Measurements from ENCODE around the gene MAP2K5.
A peak's percentile ranks its signal among the peaks of the same experiment; 100 is the strongest.

MAP2K5 gene

DNA sequence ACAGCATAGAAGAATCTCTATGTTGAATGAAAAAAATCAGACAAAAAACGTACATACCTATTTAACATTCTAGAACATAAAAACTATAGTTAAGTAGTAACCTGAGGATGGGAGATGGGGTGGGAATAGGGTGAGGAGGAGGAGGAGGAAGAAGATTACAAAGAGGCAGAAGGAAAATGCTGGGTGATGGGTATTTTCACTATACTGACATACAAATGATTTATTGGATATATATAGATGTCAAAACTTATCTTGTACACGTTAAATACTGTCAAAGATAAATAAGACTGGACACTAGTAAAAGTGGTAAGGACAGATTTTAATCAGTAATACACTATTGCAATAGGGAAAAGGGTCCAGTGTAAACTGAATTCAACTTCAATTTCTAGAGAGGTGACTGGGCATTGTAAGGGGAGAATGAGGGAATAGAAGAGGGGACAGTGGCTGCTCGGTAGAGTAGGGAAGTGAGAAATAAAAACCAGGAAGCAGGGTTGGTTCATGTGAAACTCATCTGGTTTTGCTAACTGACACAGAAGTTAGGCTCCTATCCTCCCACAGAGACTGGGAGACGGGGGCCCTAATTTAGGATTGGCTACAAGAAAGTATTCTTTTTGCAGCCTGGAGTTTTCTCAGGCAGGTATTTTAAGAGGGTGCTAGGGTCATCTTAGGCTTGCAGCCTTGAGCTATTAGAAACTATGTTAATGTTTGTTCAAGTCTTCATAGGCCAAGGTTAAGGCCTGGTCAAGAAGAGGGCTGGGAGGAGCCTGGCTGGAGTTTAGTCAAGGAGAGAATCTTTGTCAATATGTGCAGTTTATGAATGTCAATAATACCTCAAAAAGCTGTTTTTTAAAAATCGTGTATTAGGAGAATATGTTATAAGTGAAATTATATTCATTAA, 36.6 kb upstream of the MAP2K5 start:
- no peak for DNase-seq (ENCODE audit: low read depth)
- H3K4me3 ChIP-seq (ENCODE audit: control insufficient read depth, low read depth, low read length): no peak overlapping the region
- no peak for TF ChIP-seq CTCF (conservative IDR thresholded peaks at IDR 0.05; ENCODE audit: control insufficient read depth, insufficient read depth, low read depth, low read length)

GRCh38 chr15:67506775-67507747, 35.4 kb upstream of the MAP2K5 start:
- H3K4me3 ChIP-seq (ENCODE audit: control insufficient read depth, low read depth, low read length): no peak overlapping the region
- TF ChIP-seq CTCF (conservative IDR thresholded peaks at IDR 0.05; ENCODE audit: control insufficient read depth, insufficient read depth, low read depth, low read length): no peak
- peak; percentile 71 for DNase-seq (ENCODE audit: low read depth)

GRCh38 chr15:67508407-67508806, 34.1 kb upstream of the MAP2K5 start:
- TF ChIP-seq CTCF (conservative IDR thresholded peaks at IDR 0.05; ENCODE audit: control insufficient read depth, insufficient read depth, low read depth, low read length): no peak
- no peak overlapping the region for H3K4me3 ChIP-seq (ENCODE audit: control insufficient read depth, low read depth, low read length)
- DNase-seq (ENCODE audit: low read depth): no peak

DNA sequence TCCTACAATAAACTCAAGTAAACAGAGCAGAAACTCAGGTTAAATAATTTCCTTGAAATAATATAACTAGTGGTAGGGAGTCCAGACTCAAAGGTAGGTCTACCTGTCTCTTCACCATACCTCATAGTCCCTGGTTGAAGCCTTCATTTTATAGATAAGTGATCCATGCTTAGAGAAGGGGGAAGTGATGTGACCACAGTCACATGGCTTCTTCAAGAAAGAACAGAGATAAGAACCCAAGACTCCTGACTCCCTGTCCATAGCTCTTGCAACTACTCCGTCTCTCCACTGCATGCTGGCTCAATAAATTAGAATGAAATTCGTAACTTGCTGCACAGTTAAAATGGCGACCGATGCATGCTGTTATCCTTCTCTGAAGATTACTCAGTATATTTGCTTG, 32.6 kb upstream of the MAP2K5 start:
- H3K4me3 ChIP-seq (ENCODE audit: control insufficient read depth, low read depth, low read length): no peak overlapping the region
- no peak for TF ChIP-seq CTCF (conservative IDR thresholded peaks at IDR 0.05; ENCODE audit: control insufficient read depth, insufficient read depth, low read depth, low read length)
- DNase-seq (ENCODE audit: low read depth): no peak

DNA sequence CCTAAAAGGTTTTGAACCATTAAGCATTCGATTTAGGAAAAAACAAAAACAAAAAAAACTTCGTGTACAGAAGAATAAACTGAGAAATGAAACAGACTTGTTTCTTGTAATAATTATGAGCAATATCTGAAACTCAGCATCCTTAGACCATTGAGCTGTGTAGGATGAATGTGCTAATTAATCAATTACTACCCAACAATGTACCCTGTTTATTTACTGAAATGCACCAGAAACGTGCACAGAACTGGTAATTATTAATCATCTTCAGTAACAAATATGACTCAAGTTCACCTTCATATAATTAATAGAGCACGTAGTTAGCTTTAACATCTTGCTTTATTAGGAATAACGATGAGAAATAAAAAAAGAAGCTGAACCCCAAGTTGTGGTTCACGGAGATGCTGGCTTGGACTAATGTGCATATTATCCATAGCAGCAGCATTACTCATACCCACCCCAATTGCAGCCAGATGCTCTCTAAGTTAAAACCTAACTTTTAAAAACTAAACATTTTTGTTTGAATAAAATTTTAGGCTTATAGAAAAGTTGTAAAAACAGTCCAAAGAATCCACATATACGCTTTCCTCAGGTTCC, 31.8 kb upstream of the MAP2K5 start:
- no peak for TF ChIP-seq CTCF (conservative IDR thresholded peaks at IDR 0.05; ENCODE audit: control insufficient read depth, insufficient read depth, low read depth, low read length)
- H3K4me3 ChIP-seq (ENCODE audit: control insufficient read depth, low read depth, low read length): no peak overlapping the region
- DNase-seq (ENCODE audit: low read depth): peak; percentile 79

DNA sequence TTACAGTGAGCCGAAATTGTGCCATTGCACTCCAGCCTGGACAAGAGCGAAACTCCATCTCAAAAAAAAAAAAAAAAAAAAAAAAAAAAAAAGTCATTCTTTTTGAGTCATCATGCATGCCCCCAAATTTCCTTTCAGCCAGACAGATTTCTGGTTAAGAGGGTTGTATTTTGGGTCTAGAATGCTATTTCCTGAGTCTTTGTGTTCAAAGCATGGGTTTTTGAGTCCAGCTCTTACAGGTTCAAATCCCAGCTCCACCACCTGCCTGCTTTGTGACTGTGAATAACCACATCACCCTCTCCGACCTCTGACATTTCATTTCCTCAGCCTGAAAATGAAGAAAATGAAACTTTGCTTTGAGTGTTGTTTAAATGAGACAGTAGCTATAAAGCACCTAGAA, 30.9 kb upstream of the MAP2K5 start:
- TF ChIP-seq CTCF (conservative IDR thresholded peaks at IDR 0.05; ENCODE audit: control insufficient read depth, insufficient read depth, low read depth, low read length): no peak
- DNase-seq (ENCODE audit: low read depth): no peak
- no peak overlapping the region for H3K4me3 ChIP-seq (ENCODE audit: control insufficient read depth, low read depth, low read length)

Data from fibroblast of mammary gland (primary cell).